HCT116 (cell line): ENCODE measurements around the gene KLHDC3.

Source experiments
- ATF3 ChIP-seq: IDR thresholded peaks from 2 replicates; pipeline ENCODE4 v1.6.1; 2012
- CEBPB ChIP-seq: IDR thresholded peaks from 2 replicates; pipeline ENCODE4 v1.6.1; 2012; ENCODE audit warnings: low read depth
- CTCF ChIP-seq, 3 experiments: fragments of 200-600 bp in 1 of 3; sonication (generic) in 1 of 3; IDR thresholded peaks in 2 of 3; conservative IDR thresholded peaks in 1 of 3; 2 replicates each; pipeline ENCODE4 v1.5.1; 2012 to 2017; ENCODE audit warnings: low read depth in 2 of 3, low read length in 2 of 3, antibody characterized with exemption in 1 of 3, borderline replicate concordance in 1 of 3, control low read depth in 1 of 3, mild to moderate bottlenecking in 1 of 3, mixed read lengths in 1 of 3, mixed run types in 1 of 3, moderate library complexity in 1 of 3; ENCODE audit not compliant: insufficient read depth in 1 of 3
- EGR1 ChIP-seq: IDR thresholded peaks from 2 replicates; pipeline ENCODE4 v1.6.1; 2012; ENCODE audit warnings: low read depth
- ELF1 ChIP-seq: IDR thresholded peaks from 2 replicates; pipeline ENCODE4 v1.6.1; 2012; ENCODE audit warnings: low read depth, borderline replicate concordance
- EZH2 ChIP-seq: fragments of 200-600 bp; sonication (generic); IDR thresholded peaks from 2 replicates; pipeline ENCODE4 v1.6.1; 2017; ENCODE audit warnings: antibody characterized with exemption, mixed run types
- EZH2phosphoT487 ChIP-seq: fragments of 200-600 bp; IDR thresholded peaks from 2 replicates; pipeline ENCODE4 v1.6.1; 2018; ENCODE audit warnings: antibody characterized with exemption, borderline replicate concordance
- MAX ChIP-seq: IDR thresholded peaks from 2 replicates; pipeline ENCODE4 v1.6.1; 2012
- POLR2A ChIP-seq: IDR thresholded peaks from 2 replicates; pipeline ENCODE4 v1.7.0; 2011; ENCODE audit warnings: borderline replicate concordance; ENCODE audit not compliant: insufficient read depth, insufficient read length; ENCODE audit errors: extremely low read depth
- POLR2AphosphoS5 ChIP-seq: IDR thresholded peaks from 2 replicates; pipeline ENCODE4 v1.6.1; 2011; ENCODE audit warnings: mild to moderate bottlenecking, low read depth, low read length, moderate library complexity
- REST ChIP-seq: IDR thresholded peaks from 2 replicates; pipeline ENCODE4 v1.6.1; 2012; ENCODE audit warnings: low read depth
- YY1 ChIP-seq: IDR thresholded peaks from 2 replicates; pipeline ENCODE4 v1.6.1; 2011; ENCODE audit warnings: low read length, low read depth, moderate library complexity, mild to moderate bottlenecking; ENCODE audit not compliant: insufficient replicate concordance; ENCODE audit errors: extremely low read depth

- TF ChIP-seq CTCF (IDR thresholded peaks at IDR 0.05 in 2 of 3, conservative IDR thresholded peaks at IDR 0.05 in 1 of 3; ENCODE audit: borderline replicate concordance in 1 of 3, insufficient read depth in 1 of 3, low read depth in 2 of 3, low read length in 2 of 3): no peak
- TF ChIP-seq EZH2: no peak
- TF ChIP-seq CEBPB: no peak
- no peak for TF ChIP-seq EZH2phosphoT487
- TF ChIP-seq REST: no peak
- no peak for TF ChIP-seq ATF3
- TF ChIP-seq POLR2A: no peak
- no peak for TF ChIP-seq MAX
- no peak for TF ChIP-seq ELF1
- no peak for TF ChIP-seq POLR2AphosphoS5
- no peak for TF ChIP-seq EGR1
- no peak for TF ChIP-seq YY1
Observed at GRCh38 chr6:43037197-43037596, 23.1 kb downstream of the KLHDC3 start.
